Measurements from ENCODE around the gene CST8. TPM values are rescaled to one million over a fixed set of nuclear protein-coding genes. Genes with fewer than 3 reads are reported as not detected.

CST8 gene
- total RNA-seq, 1 donor from 2014 or later: not detected

GRCh38 chr20:23452776-23453175, 38.1 kb upstream of the CST8 start, which contains the start of gene CST11:
Gene CST11 (minus strand): TSS chr20:23452876. CDS start chr20:23452811, 65 bp downstream.
- no peaks in the 10 kb centered on the region for H3K36me3 ChIP-seq
- H3K9me3 ChIP-seq: no peaks in the 10 kb centered on the region
- H3K4me3 ChIP-seq: no peak within 1 kb of the TSS
- no peak for TF ChIP-seq POLR2AphosphoS5 (IDR thresholded peaks at IDR 0.05; ENCODE audit: insufficient read depth in 1 of 2, low read depth in 1 of 2)
- no peak for TF ChIP-seq POLR2A (IDR thresholded peaks at IDR 0.05)
- TF ChIP-seq, protein P1, sequence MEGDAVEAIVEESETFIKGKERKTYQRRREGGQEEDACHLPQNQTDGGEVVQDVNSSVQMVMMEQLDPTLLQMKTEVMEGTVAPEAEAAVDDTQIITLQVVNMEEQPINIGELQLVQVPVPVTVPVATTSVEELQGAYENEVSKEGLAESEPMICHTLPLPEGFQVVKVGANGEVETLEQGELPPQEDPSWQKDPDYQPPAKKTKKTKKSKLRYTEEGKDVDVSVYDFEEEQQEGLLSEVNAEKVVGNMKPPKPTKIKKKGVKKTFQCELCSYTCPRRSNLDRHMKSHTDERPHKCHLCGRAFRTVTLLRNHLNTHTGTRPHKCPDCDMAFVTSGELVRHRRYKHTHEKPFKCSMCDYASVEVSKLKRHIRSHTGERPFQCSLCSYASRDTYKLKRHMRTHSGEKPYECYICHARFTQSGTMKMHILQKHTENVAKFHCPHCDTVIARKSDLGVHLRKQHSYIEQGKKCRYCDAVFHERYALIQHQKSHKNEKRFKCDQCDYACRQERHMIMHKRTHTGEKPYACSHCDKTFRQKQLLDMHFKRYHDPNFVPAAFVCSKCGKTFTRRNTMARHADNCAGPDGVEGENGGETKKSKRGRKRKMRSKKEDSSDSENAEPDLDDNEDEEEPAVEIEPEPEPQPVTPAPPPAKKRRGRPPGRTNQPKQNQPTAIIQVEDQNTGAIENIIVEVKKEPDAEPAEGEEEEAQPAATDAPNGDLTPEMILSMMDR (IDR thresholded peaks at IDR 0.05): no peak
- H3K27me3 ChIP-seq: no peaks in the 10 kb centered on the region
- no peak for DNase-seq (ENCODE audit: extremely low spot score in 2 of 2)
- H3K4me1 ChIP-seq: no peaks in the 10 kb centered on the region
- H3K27ac ChIP-seq: no peak within 1 kb of the TSS
- intact Hi-C loops (cut with DNase I): no loop called here

- H3K36me3 ChIP-seq: no peaks in the 10 kb centered on the region
- H3K9me3 ChIP-seq: no peaks in the 10 kb centered on the region
- no peak for DNase-seq (ENCODE audit: extremely low spot score in 2 of 2)
- H3K27ac ChIP-seq: no peak overlapping the region
- no peaks in the 10 kb centered on the region for H3K27me3 ChIP-seq
- TF ChIP-seq POLR2AphosphoS5 (IDR thresholded peaks at IDR 0.05; ENCODE audit: insufficient read depth in 1 of 2, low read depth in 1 of 2) (no peak), POLR2A (IDR thresholded peaks at IDR 0.05) (no peak)
- TF ChIP-seq, protein P1 (IDR thresholded peaks at IDR 0.05): no peak
- H3K4me3 ChIP-seq: no peak overlapping the region
- intact Hi-C loops (cut with DNase I): no loop called here
- no peaks in the 10 kb centered on the region for H3K4me1 ChIP-seq
Observed at GRCh38 chr20:23453549-23454543, 37.1 kb upstream of the CST8 start.

- Histone ChIP-seq H3K4me3 (no peak overlapping the region), H3K4me1 (no peaks in the 10 kb centered on the region), H3K27me3 (no peaks in the 10 kb centered on the region), H3K36me3 (no peaks in the 10 kb centered on the region), H3K9me3 (no peaks in the 10 kb centered on the region), H3K27ac (no peak overlapping the region)
- no peak for DNase-seq (ENCODE audit: extremely low spot score in 2 of 2)
- TF ChIP-seq, protein P1 (IDR thresholded peaks at IDR 0.05): no peak
- TF ChIP-seq POLR2A (IDR thresholded peaks at IDR 0.05): no peak
- no peak for TF ChIP-seq POLR2AphosphoS5 (IDR thresholded peaks at IDR 0.05; ENCODE audit: insufficient read depth in 1 of 2, low read depth in 1 of 2)
- intact Hi-C loops (cut with DNase I): no loop called here
Observed at GRCh38 chr20:23454816-23455215, 36.1 kb upstream of the CST8 start.

GRCh38 chr20:23455639-23456038, 35.3 kb upstream of the CST8 start:
- no peak for DNase-seq (ENCODE audit: extremely low spot score in 2 of 2)
- H3K36me3 ChIP-seq: no peaks in the 10 kb centered on the region
- no peaks in the 10 kb centered on the region for H3K4me1 ChIP-seq
- no peak overlapping the region for H3K4me3 ChIP-seq
- TF ChIP-seq POLR2AphosphoS5 (IDR thresholded peaks at IDR 0.05; ENCODE audit: insufficient read depth in 1 of 2, low read depth in 1 of 2) (no peak), POLR2A (IDR thresholded peaks at IDR 0.05) (no peak)
- TF ChIP-seq, protein P1 (IDR thresholded peaks at IDR 0.05): no peak
- H3K9me3 ChIP-seq: no peaks in the 10 kb centered on the region
- no peaks in the 10 kb centered on the region for H3K27me3 ChIP-seq
- no peak overlapping the region for H3K27ac ChIP-seq
- intact Hi-C loops (cut with DNase I): no loop called here

DNA sequence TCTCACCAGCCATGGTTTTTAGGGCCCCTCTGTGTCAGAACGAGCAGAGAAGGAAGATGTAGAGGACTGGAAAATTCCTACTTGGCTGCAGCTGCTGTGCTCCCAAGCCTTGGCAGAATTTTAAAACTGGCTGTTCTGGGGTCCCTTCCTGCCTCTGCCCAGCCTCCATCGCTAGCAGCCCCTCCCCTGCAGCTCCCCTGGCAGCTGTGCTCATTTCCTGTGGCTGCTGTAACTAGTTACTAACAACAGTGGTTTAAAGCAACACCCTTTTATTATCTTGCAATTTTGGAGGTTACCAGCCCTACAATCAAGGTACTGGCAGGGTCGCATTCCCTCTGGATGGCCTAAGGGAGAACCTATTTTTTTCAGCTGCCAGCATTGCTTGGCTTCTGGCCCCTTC, 34.5 kb upstream of the CST8 start:
- intact Hi-C loops (cut with DNase I): no loop called here
- Histone ChIP-seq H3K36me3 (no peaks in the 10 kb centered on the region), H3K27me3 (no peaks in the 10 kb centered on the region), H3K4me3 (no peak overlapping the region), H3K4me1 (no peaks in the 10 kb centered on the region), H3K27ac (no peak overlapping the region), H3K9me3 (no peaks in the 10 kb centered on the region)
- TF ChIP-seq, protein P1 (IDR thresholded peaks at IDR 0.05): no peak
- TF ChIP-seq POLR2A (IDR thresholded peaks at IDR 0.05): no peak
- TF ChIP-seq POLR2AphosphoS5 (IDR thresholded peaks at IDR 0.05; ENCODE audit: insufficient read depth in 1 of 2, low read depth in 1 of 2): no peak
- DNase-seq (ENCODE audit: extremely low spot score in 2 of 2): no peak
